GM12878 (cell line): ENCODE results near the gene MAPRE2. TPM values are rescaled to one million over a fixed set of nuclear protein-coding genes. Genes with fewer than 3 reads are reported as not detected.

Experiments used
- ATAC-seq: fragments of 200-7000 bp; cut with Tn5 transposase; 3 replicates; pipeline ENCODE4 v1.9.1; 2020; ENCODE audit warnings: mild to moderate bottlenecking, moderate library complexity
- BruUV-seq: library from RNA; stranded (reverse); fragments of 400-500 nt; replicated peaks from 2 replicates; lab custom pipeline; 2021; lab: Mats Ljungman, UMichigan
- CTCF ChIA-PET: fragments of 300-600 bp; sonication (Branson Sonifier 250); formaldehyde crosslinking; extraction: SDS; loops from one replicate; lab custom pipeline; 2021; ENCODE audit warnings: inconsistent platforms; lab: Yijun Ruan, JAX
- POLR2A ChIA-PET: fragments of 350-600 bp; formaldehyde crosslinking; extraction: SDS; loops from one replicate; lab custom pipeline; 2021; ENCODE audit warnings: inconsistent platforms; lab: Charles Lee
- RAD21 ChIA-PET: fragments of 300-600 bp; sonication (Branson Sonifier 250); formaldehyde crosslinking; loops from one replicate; lab custom pipeline; 2023; ENCODE audit warnings: antibody characterized with exemption; ENCODE audit not compliant: unreplicated experiment; lab: Charles Lee
- SMC1A ChIA-PET: fragments of 300-600 bp; sonication (Branson Sonifier 250); formaldehyde crosslinking; loops from one replicate; lab custom pipeline; 2023; ENCODE audit not compliant: unreplicated experiment, uncharacterized antibody; lab: Charles Lee
- DNase-seq: peaks from one replicate; pipeline ENCODE4 v3.0.0-alpha.2; 2011; ENCODE audit warnings: low read depth, low spot score
- FAIRE-seq: peaks from 3 replicates; lab custom pipeline; 2011; peaks lifted over from hg19 to GRCh38; lab: Jason Lieb, UNC
- H2AFZ ChIP-seq: 2 replicates; pipeline ENCODE4 v1.6.0; 2011; ENCODE audit warnings: low read depth, low read length, control low read depth; ENCODE audit not compliant: control insufficient read depth
- H3K27ac ChIP-seq: 2 replicates; pipeline ENCODE4 v1.5.1; 2011; ENCODE audit warnings: control low read depth; ENCODE audit not compliant: control insufficient read depth, insufficient read depth
- H3K27me3 ChIP-seq, 2 experiments: replicated peaks in 1 of 2; 2 replicates each; pipeline versions ENCODE4 v1.6.0 to v1.6.1; 2011; ENCODE audit warnings: low read length in 1 of 2; ENCODE audit not compliant: control insufficient read depth in 2 of 2, insufficient read depth in 2 of 2
- H3K36me3 ChIP-seq, 2 experiments: 2 replicates each; pipeline ENCODE4 v1.5.1; 2011; ENCODE audit warnings: low read length in 1 of 2; ENCODE audit not compliant: control insufficient read depth in 2 of 2, insufficient read depth in 2 of 2
- H3K4me1 ChIP-seq: 2 replicates; pipeline ENCODE4 v1.6.1; 2011; ENCODE audit warnings: mild to moderate bottlenecking, low read length, moderate library complexity, mixed read lengths; ENCODE audit not compliant: control insufficient read depth, insufficient read depth
- H3K4me2 ChIP-seq: 2 replicates; pipeline ENCODE4 v1.6.0; 2011; ENCODE audit warnings: control low read depth; ENCODE audit not compliant: control insufficient read depth, insufficient read depth
- H3K4me3 ChIP-seq: fragments of 200-600 bp; sonication (generic); 2 replicates; pipeline ENCODE4 v1.5.1; 2016
- H3K79me2 ChIP-seq: 2 replicates; pipeline ENCODE4 v1.6.0; 2011; ENCODE audit warnings: low read length; ENCODE audit not compliant: control insufficient read depth, insufficient read depth
- H3K9ac ChIP-seq: 2 replicates; pipeline ENCODE4 v1.8.0; 2011; ENCODE audit warnings: low read length, control low read depth, mixed read lengths; ENCODE audit not compliant: control insufficient read depth, insufficient read depth
- H3K9me3 ChIP-seq: replicated peaks from 3 replicates; pipeline ENCODE4 v1.5.1; 2011; ENCODE audit warnings: mild to moderate bottlenecking, low read length; ENCODE audit not compliant: control insufficient read depth, insufficient read depth
- H4K20me1 ChIP-seq: 2 replicates; pipeline ENCODE4 v1.6.0; 2011; ENCODE audit not compliant: control insufficient read depth, insufficient read depth
- DPF2 ChIP-seq: fragments of 450-650 bp; IDR thresholded peaks from 2 replicates; pipeline ENCODE4 v1.6.1; 2017; ENCODE audit warnings: mild to moderate bottlenecking
- FOXK2 ChIP-seq: fragments of 450-650 bp; IDR thresholded peaks from 2 replicates; pipeline ENCODE4 v1.6.1; 2017; ENCODE audit warnings: mild to moderate bottlenecking, moderate library complexity
- IKZF2 ChIP-seq, 2 experiments: fragments of 450-650 bp; IDR thresholded peaks; 2 replicates each; pipeline ENCODE4 v1.6.1; 2017; ENCODE audit warnings: mild to moderate bottlenecking in 2 of 2, moderate library complexity in 2 of 2
- SMARCA5 ChIP-seq: fragments of 450-650 bp; IDR thresholded peaks from 2 replicates; pipeline ENCODE4 v1.6.1; 2017; ENCODE audit warnings: mild to moderate bottlenecking
- TARDBP ChIP-seq: IDR thresholded peaks from 2 replicates; pipeline ENCODE4 v1.6.1; 2016; ENCODE audit warnings: borderline replicate concordance
- TCF3 ChIP-seq: IDR thresholded peaks from 2 replicates; pipeline ENCODE4 v1.6.1; 2012; ENCODE audit warnings: low read depth, mild to moderate bottlenecking, low read length, borderline replicate concordance; ENCODE audit not compliant: insufficient read depth
- TCF7 ChIP-seq: IDR thresholded peaks from 2 replicates; pipeline ENCODE4 v1.6.1; 2014; ENCODE audit warnings: antibody characterized with exemption, borderline replicate concordance
- ZBED1 ChIP-seq: IDR thresholded peaks from 2 replicates; pipeline ENCODE4 v1.6.1; 2016; ENCODE audit warnings: borderline replicate concordance
- ZNF24 ChIP-seq: fragments of 450-650 bp; IDR thresholded peaks from 2 replicates; pipeline ENCODE4 v1.6.1; 2017; ENCODE audit warnings: antibody characterized with exemption, mild to moderate bottlenecking
- ZNF384 ChIP-seq: IDR thresholded peaks from 2 replicates; pipeline ENCODE4 v1.6.1; 2012; ENCODE audit warnings: low read depth, mild to moderate bottlenecking, low read length, improper control_type of control experiment, borderline replicate concordance
- in situ Hi-C: fragments of 300-500 bp; cut with MboI; formaldehyde crosslinking; loops from 9 replicates; pipeline ENCODE4 v1.14.3; 2018; ENCODE audit warnings: mixed read lengths
- intact Hi-C: fragments of 100-400 bp; cut with micrococcal nuclease; formaldehyde crosslinking; loops from one replicate; pipeline ENCODE4 v1.14.2; 2022; ENCODE audit not compliant: unreplicated experiment
- polyA plus RNA-seq, 11 experiments: library from polyadenylated mRNA; depleted of rRNA in 4 of 11; unstranded in 6 of 11; stranded (reverse) in 5 of 11; fragments of >200 nt; fragmentation: Nextera tagmentation in 4 of 11; fragmentation: Illumina TruSeq in 1 of 11; extraction: Ambion mirVana in 4 of 11; extraction: Trizol in 1 of 11; gene quantifications; 1 replicate in 1 of 11; 2 replicates in 10 of 11; pipeline versions ENCODE4 v1.2.1 to v1.2.3, GENCODE V29; 2011 to 2016; ENCODE audit warnings: inconsistent platforms in 2 of 11, missing spikeins in 2 of 11, low read depth in 1 of 11
- total RNA-seq, 4 experiments: library from RNA; depleted of rRNA in 3 of 4; stranded (reverse); fragments of >200 nt in 3 of 4; fragmentation: Illumina TruSeq in 1 of 4; extraction: Trizol in 1 of 4; gene quantifications; 2 replicates each; pipeline versions ENCODE4 v1.2.1 to v1.2.3, GENCODE V29; 2013 to 2021
- TF ChIP-seq, protein P1 (sequence below): IDR thresholded peaks from 2 replicates; pipeline ENCODE4 v1.6.1; 2012; ENCODE audit warnings: improper control_type of control experiment, low read depth, low read length; ENCODE audit not compliant: insufficient replicate concordance
- TF ChIP-seq, protein P2 (sequence below): IDR thresholded peaks from 2 replicates; pipeline ENCODE4 v1.6.1; 2012; ENCODE audit warnings: low read depth, low read length, improper control_type of control experiment
- TF ChIP-seq, protein P3 (sequence below): fragments of 450-650 bp; IDR thresholded peaks from 2 replicates; pipeline ENCODE4 v1.6.1; 2018; ENCODE audit warnings: borderline replicate concordance, mild to moderate bottlenecking; ENCODE audit not compliant: partially characterized antibody
- TF ChIP-seq, protein P4 (sequence below): fragments of 450-650 bp; conservative IDR thresholded peaks from 2 replicates; pipeline ENCODE4 v1.6.1; 2017; ENCODE audit warnings: mild to moderate bottlenecking, moderate library complexity

The MAPRE2 gene
- total and polyA plus RNA-seq, 10 of the 15 experiments (the other 5 are each of a cell fraction or from before 2014, with no cell fraction given), result 11.0 to 50.6 (median 24.0) TPM

DNA sequence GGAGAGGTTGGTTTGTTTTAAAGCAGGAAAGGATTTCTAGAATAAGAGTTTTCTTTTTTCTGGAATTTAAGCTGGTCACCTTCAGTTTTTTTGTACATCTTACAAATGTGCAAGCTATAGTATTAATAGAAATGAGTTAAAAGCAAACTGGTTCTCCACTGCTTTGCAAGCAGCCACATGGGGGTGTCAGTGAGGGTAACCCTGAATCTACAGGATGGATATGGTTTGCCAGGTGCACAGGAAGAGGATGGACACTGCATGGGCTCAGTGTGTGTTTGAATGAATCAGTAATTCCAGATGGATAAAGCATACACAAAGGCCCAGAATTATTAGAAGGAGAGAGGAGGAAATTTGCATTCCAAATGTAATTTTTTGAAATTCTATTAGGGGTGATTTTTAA is 89.0 kb downstream of the MAPRE2 start:
- peaks cover 6 to 11% of the 10 kb centered on the region in 2 experiments for H3K36me3 ChIP-seq
- SMC1A ChIA-PET, result interaction anchor here (0.6 to 1.2 kb wide), 3 partner anchors 13 to 99 kb away, joined by 3 to 4 read pairs (median 3); no protein-coding TSS in a partner anchor
- H2AFZ ChIP-seq, result no peak overlapping the region
- RAD21 ChIA-PET, result interaction anchor here (0.7 kb wide), 1 partner anchor 101 kb away, joined by 3 read pairs; no protein-coding TSS in a partner anchor
- no peak overlapping the region for H3K9ac ChIP-seq
- H3K27me3 ChIP-seq, result no peaks in the 10 kb centered on the region
- POLR2A ChIA-PET, result no interaction called here
- no peak for DNase-seq
- no peaks in the 10 kb centered on the region for H3K4me1 ChIP-seq
- H3K4me2 ChIP-seq, result no peak overlapping the region
- no peak for ATAC-seq
- no peak for TF ChIP-seq ZBED1
- TF ChIP-seq IKZF2 (IDR thresholded peaks at IDR 0.05), result no peak
- TF ChIP-seq, protein P1, sequence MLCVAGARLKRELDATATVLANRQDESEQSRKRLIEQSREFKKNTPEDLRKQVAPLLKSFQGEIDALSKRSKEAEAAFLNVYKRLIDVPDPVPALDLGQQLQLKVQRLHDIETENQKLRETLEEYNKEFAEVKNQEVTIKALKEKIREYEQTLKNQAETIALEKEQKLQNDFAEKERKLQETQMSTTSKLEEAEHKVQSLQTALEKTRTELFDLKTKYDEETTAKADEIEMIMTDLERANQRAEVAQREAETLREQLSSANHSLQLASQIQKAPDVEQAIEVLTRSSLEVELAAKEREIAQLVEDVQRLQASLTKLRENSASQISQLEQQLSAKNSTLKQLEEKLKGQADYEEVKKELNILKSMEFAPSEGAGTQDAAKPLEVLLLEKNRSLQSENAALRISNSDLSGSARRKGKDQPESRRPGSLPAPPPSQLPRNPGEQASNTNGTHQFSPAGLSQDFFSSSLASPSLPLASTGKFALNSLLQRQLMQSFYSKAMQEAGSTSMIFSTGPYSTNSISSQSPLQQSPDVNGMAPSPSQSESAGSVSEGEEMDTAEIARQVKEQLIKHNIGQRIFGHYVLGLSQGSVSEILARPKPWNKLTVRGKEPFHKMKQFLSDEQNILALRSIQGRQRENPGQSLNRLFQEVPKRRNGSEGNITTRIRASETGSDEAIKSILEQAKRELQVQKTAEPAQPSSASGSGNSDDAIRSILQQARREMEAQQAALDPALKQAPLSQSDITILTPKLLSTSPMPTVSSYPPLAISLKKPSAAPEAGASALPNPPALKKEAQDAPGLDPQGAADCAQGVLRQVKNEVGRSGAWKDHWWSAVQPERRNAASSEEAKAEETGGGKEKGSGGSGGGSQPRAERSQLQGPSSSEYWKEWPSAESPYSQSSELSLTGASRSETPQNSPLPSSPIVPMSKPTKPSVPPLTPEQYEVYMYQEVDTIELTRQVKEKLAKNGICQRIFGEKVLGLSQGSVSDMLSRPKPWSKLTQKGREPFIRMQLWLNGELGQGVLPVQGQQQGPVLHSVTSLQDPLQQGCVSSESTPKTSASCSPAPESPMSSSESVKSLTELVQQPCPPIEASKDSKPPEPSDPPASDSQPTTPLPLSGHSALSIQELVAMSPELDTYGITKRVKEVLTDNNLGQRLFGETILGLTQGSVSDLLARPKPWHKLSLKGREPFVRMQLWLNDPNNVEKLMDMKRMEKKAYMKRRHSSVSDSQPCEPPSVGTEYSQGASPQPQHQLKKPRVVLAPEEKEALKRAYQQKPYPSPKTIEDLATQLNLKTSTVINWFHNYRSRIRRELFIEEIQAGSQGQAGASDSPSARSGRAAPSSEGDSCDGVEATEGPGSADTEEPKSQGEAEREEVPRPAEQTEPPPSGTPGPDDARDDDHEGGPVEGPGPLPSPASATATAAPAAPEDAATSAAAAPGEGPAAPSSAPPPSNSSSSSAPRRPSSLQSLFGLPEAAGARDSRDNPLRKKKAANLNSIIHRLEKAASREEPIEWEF, result no peak
- TF ChIP-seq, protein P2, sequence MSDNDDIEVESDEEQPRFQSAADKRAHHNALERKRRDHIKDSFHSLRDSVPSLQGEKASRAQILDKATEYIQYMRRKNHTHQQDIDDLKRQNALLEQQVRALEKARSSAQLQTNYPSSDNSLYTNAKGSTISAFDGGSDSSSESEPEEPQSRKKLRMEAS, result no peak
- TF ChIP-seq TCF3, result no peak
- TF ChIP-seq ZNF384, result no peak
- no peak for TF ChIP-seq SMARCA5
- TF ChIP-seq, protein P3, sequence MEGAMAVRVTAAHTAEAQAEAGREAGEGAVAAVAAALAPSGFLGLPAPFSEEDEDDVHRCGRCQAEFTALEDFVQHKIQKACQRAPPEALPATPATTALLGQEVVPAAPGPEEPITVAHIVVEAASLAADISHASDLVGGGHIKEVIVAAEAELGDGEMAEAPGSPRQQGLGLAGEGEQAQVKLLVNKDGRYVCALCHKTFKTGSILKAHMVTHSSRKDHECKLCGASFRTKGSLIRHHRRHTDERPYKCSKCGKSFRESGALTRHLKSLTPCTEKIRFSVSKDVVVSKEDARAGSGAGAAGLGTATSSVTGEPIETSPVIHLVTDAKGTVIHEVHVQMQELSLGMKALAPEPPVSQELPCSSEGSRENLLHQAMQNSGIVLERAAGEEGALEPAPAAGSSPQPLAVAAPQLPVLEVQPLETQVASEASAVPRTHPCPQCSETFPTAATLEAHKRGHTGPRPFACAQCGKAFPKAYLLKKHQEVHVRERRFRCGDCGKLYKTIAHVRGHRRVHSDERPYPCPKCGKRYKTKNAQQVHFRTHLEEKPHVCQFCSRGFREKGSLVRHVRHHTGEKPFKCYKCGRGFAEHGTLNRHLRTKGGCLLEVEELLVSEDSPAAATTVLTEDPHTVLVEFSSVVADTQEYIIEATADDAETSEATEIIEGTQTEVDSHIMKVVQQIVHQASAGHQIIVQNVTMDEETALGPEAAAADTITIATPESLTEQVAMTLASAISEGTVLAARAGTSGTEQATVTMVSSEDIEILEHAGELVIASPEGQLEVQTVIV, result no peak
- no peak for TF ChIP-seq FOXK2
- TF ChIP-seq TARDBP, result no peak
- TF ChIP-seq DPF2, result no peak
- TF ChIP-seq ZNF24, result no peak
- TF ChIP-seq, protein P4, sequence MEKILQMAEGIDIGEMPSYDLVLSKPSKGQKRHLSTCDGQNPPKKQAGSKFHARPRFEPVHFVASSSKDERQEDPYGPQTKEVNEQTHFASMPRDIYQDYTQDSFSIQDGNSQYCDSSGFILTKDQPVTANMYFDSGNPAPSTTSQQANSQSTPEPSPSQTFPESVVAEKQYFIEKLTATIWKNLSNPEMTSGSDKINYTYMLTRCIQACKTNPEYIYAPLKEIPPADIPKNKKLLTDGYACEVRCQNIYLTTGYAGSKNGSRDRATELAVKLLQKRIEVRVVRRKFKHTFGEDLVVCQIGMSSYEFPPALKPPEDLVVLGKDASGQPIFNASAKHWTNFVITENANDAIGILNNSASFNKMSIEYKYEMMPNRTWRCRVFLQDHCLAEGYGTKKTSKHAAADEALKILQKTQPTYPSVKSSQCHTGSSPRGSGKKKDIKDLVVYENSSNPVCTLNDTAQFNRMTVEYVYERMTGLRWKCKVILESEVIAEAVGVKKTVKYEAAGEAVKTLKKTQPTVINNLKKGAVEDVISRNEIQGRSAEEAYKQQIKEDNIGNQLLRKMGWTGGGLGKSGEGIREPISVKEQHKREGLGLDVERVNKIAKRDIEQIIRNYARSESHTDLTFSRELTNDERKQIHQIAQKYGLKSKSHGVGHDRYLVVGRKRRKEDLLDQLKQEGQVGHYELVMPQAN, result no peak
- TF ChIP-seq TCF7, result no peak
- intact Hi-C loops, result no loop called here
- no peaks in the 10 kb centered on the region for H3K9me3 ChIP-seq
- CTCF ChIA-PET, result interaction anchor here (0.7 to 1.4 kb wide), 2 partner anchors 13 to 124 kb away, joined by 3 to 4 read pairs; no protein-coding TSS in a partner anchor
- BruUV-seq, result no TSS peak
- H3K79me2 ChIP-seq, result no peaks in the 10 kb centered on the region
- H3K4me3 ChIP-seq, result no peak overlapping the region
- no peak for FAIRE-seq
- H3K27ac ChIP-seq, result no peak overlapping the region
- no peaks in the 10 kb centered on the region for H4K20me1 ChIP-seq
- in situ Hi-C loops, result no loop called here
